CD4-positive, alpha-beta T cell (primary cell): Measurements from ENCODE around the gene PCDHGB1. TPM values are rescaled to one million over a fixed set of nuclear protein-coding genes. Genes with fewer than 3 reads are reported as not detected.
"Not testable (repeated sequence)": the region's sequence is repeated elsewhere in the genome, so short reads cannot be mapped to it uniquely, and the experiment has no call there.

ENCODE experiments used
- ATAC-seq: fragments of 200-7000 bp; cut with Tn5 transposase; one replicate; pipeline ENCODE4 v1.10.0; 2022; ENCODE audit warnings: mild to moderate bottlenecking; ENCODE audit not compliant: poor library complexity
- CTCF ChIA-PET: fragments of 350-600 bp; sonication (Branson Sonifier 250); formaldehyde crosslinking; loops from one replicate; lab custom pipeline; 2021; ENCODE audit warnings: antibody characterized with exemption, inconsistent platforms; lab: Charles Lee
- POLR2A ChIA-PET: fragments of 350-600 bp; sonication (Branson Sonifier 250); formaldehyde crosslinking; loops from one replicate; lab custom pipeline; 2021; ENCODE audit warnings: antibody characterized with exemption, inconsistent platforms; lab: Charles Lee
- DNase-seq, 14 experiments: peaks; one replicate each; pipeline ENCODE4 v3.0.0-alpha.2; 2013 to 2020; ENCODE audit warnings: mixed read lengths in 2 of 14
- H3K27ac ChIP-seq, 2 donors: one replicate each; pipeline versions ENCODE4 v1.5.1 to v1.7.0; 2013; ENCODE audit warnings: low read length in 2 of 2, low read depth in 1 of 2, mild to moderate bottlenecking in 1 of 2
- H3K27me3 ChIP-seq, 2 experiments: 1 replicate in 1 of 2; 2 replicates in 1 of 2; pipeline versions ENCODE4 v1.6.1 to v1.7.0; 2013; ENCODE audit warnings: low read length in 2 of 2, control low read depth in 1 of 2, mild to moderate bottlenecking in 1 of 2, moderate library complexity in 1 of 2; ENCODE audit not compliant: insufficient read depth in 2 of 2, control insufficient read depth in 1 of 2
- H3K36me3 ChIP-seq: one replicate; pipeline ENCODE4 v1.6.1; 2013; ENCODE audit warnings: low read length, control low read depth; ENCODE audit not compliant: insufficient read depth
- H3K4me1 ChIP-seq: one replicate; pipeline ENCODE4 v1.6.1; 2013; ENCODE audit warnings: low read length, control low read depth; ENCODE audit not compliant: insufficient read depth
- H3K4me3 ChIP-seq: one replicate; pipeline ENCODE4 v1.5.1; 2013; ENCODE audit warnings: mild to moderate bottlenecking, low read length, moderate library complexity
- H3K9me3 ChIP-seq, 2 experiments: 1 replicate in 1 of 2; 2 replicates in 1 of 2; pipeline versions ENCODE4 v1.6.1 to v1.7.0; 2013; ENCODE audit warnings: low read length in 2 of 2, mild to moderate bottlenecking in 2 of 2, control low read depth in 1 of 2, moderate library complexity in 1 of 2; ENCODE audit not compliant: control insufficient read depth in 1 of 2, insufficient read depth in 1 of 2
- H3K27ac Mint-ChIP-seq: one replicate; pipeline ENCODE4 v1.8.0; 2020; ENCODE audit warnings: mixed read lengths
- H3K27me3 Mint-ChIP-seq: one replicate; pipeline ENCODE4 v1.8.0; 2021; ENCODE audit warnings: mixed read lengths
- H3K36me3 Mint-ChIP-seq: one replicate; pipeline ENCODE4 v1.8.0; 2021; ENCODE audit warnings: low read depth, mixed read lengths
- H3K4me1 Mint-ChIP-seq: one replicate; pipeline ENCODE4 v1.8.0; 2021; ENCODE audit warnings: low read depth, mixed read lengths
- H3K4me3 Mint-ChIP-seq: one replicate; pipeline ENCODE4 v1.8.0; 2020; ENCODE audit warnings: mild to moderate bottlenecking, mixed read lengths
- H3K9me3 Mint-ChIP-seq: one replicate; pipeline ENCODE4 v1.8.0; 2020; ENCODE audit warnings: mixed read lengths
- CTCF ChIP-seq: fragments of 200-600 bp; IDR thresholded peaks from one replicate; pipeline ENCODE4 v1.8.0; 2022; ENCODE audit warnings: antibody characterized with exemption, mild to moderate bottlenecking
- intact Hi-C, 2 experiments: fragments of 100-400 bp; cut with DNase I in 1 of 2; cut with micrococcal nuclease in 1 of 2; formaldehyde crosslinking; loops; one replicate each; pipeline versions ENCODE4 v1.15.1 to v1.9.0; 2023 to 2025; cut with DNase I, micrococcal nuclease
- total RNA-seq, 174 experiments: library from RNA in 2 of 174; stranded (reverse) in 2 of 174; gene quantifications; one replicate each; pipeline ENCODE4 v1.2.3 and lab custom pipeline; 2021 to 2026

The PCDHGB1 gene
- total RNA-seq, 2 experiments from 2014 or later = 0.05 TPM; not detected in 1

- Histone ChIP-seq H3K4me1 (no peaks in the 10 kb centered on the region), H3K4me3 (no peak overlapping the region), H3K9me3 (peaks cover 47 to 54% of the 10 kb centered on the region in 2 experiments), H3K27me3 (peaks cover 53 to 87% of the 10 kb centered on the region in 2 experiments), H3K27ac (no peak overlapping the region), H3K36me3 (no peaks in the 10 kb centered on the region)
- no peak for DNase-seq
- peaks cover 86% of the 10 kb centered on the region for H3K27me3 Mint-ChIP-seq
- no peak for ATAC-seq
- TF ChIP-seq CTCF = no peak
- intact Hi-C loops = no loop called here
- ChIA-PET CTCF (no interaction called here), POLR2A (no interaction called here)
- H3K4me3 Mint-ChIP-seq = no peak overlapping the region
- no peaks in the 10 kb centered on the region for H3K4me1 Mint-ChIP-seq
- H3K27ac Mint-ChIP-seq = no peak overlapping the region
- peaks cover 20% of the 10 kb centered on the region for H3K36me3 Mint-ChIP-seq
- peaks cover 19% of the 10 kb centered on the region for H3K9me3 Mint-ChIP-seq
Measured at GRCh38 chr5:141393267-141393666, 43.4 kb downstream of the PCDHGB1 start.

DNA sequence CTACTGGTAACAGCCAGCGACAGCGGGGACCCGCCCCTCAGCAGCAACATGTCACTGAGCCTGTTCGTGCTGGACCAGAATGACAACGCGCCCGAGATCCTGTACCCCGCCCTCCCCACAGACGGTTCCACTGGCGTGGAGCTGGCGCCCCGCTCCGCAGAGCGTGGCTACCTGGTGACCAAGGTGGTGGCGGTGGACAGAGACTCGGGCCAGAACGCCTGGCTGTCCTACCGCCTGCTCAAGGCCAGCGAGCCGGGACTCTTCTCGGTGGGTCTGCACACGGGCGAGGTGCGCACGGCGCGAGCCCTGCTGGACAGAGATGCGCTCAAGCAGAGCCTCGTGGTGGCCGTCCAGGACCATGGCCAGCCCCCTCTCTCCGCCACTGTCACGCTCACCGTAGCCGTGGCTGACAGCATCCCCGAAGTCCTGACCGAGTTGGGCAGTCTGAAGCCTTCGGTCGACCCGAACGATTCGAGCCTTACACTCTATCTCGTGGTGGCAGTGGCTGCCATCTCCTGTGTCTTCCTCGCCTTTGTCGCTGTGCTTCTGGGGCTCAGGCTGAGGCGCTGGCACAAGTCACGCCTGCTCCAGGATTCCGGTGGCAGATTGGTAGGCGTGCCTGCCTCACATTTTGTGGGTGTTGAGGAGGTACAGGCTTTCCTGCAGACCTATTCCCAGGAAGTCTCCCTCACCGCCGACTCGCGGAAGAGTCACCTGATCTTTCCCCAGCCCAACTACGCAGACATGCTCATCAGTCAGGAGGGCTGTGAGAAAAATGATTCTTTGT lies 44.7 kb downstream of the PCDHGB1 start:
- DNase-seq, intact Hi-C loops, ATAC-seq, H3K4me1 ChIP-seq, H3K27ac Mint-ChIP-seq, H3K4me1 Mint-ChIP-seq, POLR2A ChIA-PET, H3K4me3 Mint-ChIP-seq, H3K36me3 ChIP-seq, H3K27ac ChIP-seq, H3K4me3 ChIP-seq: not testable (repeated sequence)
- Histone ChIP-seq H3K27me3 (peaks cover 49 to 85% of the 10 kb centered on the region in 2 experiments), H3K9me3 (peaks cover 49 to 55% of the 10 kb centered on the region in 2 experiments)
- Mint-ChIP-seq H3K36me3 (peaks cover 30% of the 10 kb centered on the region), H3K27me3 (peaks cover 88% of the 10 kb centered on the region), H3K9me3 (peaks cover 15% of the 10 kb centered on the region)
- CTCF ChIA-PET = interaction anchor here (1.0 to 1.3 kb wide), 2 partner anchors 13 to 163 kb away, joined by 3 read pairs; partner anchors contain the start of gene PCDHGB6

DNA sequence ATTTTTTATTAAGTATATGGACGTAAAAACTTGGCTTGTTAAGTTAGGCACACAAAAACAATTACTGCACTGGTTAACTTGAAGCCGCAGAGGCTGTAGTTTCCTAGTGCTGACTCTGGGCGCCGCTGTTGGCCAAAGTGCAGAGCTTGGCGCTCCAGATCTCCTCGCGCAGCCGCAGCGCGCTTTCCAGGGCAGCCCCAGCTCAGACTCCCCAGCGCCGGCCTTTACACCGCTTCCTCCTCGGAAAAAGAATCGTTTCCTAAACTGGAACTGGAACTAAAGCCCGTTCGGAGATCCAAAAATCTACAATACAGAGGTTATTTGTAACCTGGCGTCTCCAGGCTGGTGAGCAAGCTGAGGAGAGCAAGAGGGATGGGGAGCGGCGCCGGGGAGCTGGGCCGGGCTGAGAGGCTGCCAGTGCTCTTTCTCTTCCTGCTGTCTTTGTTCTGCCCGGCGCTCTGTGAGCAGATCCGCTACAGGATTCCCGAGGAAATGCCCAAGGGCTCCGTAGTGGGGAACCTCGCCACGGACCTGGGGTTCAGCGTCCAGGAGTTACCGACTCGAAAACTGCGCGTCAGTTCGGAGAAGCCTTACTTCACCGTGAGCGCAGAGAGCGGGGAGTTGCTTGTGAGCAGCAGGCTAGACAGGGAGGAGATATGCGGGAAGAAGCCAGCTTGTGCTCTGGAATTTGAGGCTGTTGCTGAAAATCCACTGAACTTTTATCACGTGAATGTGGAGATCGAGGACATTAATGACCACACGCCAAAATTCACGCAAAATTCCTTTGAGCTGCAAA lies 48.1 kb downstream of the PCDHGB1 start, which contains the start of gene PCDHGB5:
PCDHGB5 (plus strand) TSS at position 192 of the 796 bp plus-strand sequence; CDS start at position 373, 181 bp downstream.
- H3K9me3 ChIP-seq = peaks cover 30 to 55% of the 10 kb centered on the region in 2 experiments
- H3K4me1 Mint-ChIP-seq, H3K27ac ChIP-seq, intact Hi-C loops, H3K4me1 ChIP-seq, H3K36me3 ChIP-seq, H3K27ac Mint-ChIP-seq, H3K4me3 ChIP-seq: not testable (repeated sequence)
- ATAC-seq (peak; percentile 68), DNase-seq (peak in 6 of 14 experiments; percentile 34 to 50 (median 40))
- H3K27me3 ChIP-seq = peaks cover 55 to 80% of the 10 kb centered on the region in 2 experiments
- ChIA-PET POLR2A (interaction anchor here (0.7 kb wide), 1 partner anchor 86 kb away, joined by 3 read pairs; the partner anchor contains the start of gene PCDHGC4), CTCF (interaction anchor here (0.8 to 3.0 kb wide), 11 partner anchors 15 to 166 kb away, joined by 3 to 11 read pairs (median 6); partner anchors contain the start of genes PCDHGA1, PCDHGA10, PCDHGA5 and PCDHGB3)
- TF ChIP-seq CTCF = peak; percentile 20
- peaks cover 78% of the 10 kb centered on the region for H3K27me3 Mint-ChIP-seq
- peak within 1 kb of the TSS; percentile 11 for H3K4me3 Mint-ChIP-seq
- peaks cover 25% of the 10 kb centered on the region for H3K36me3 Mint-ChIP-seq
- H3K9me3 Mint-ChIP-seq = peaks cover 10% of the 10 kb centered on the region
